Muscle of arm (tissue), 12 donors: Measurements from ENCODE around the gene ECT2L. TPM values are rescaled to one million over a fixed set of nuclear protein-coding genes. Genes with fewer than 3 reads are reported as not detected.

ENCODE experiments used
- DNase-seq: peaks from one replicate; pipeline ENCODE4 v3.0.0-alpha.2; 2013
- polyA plus RNA-seq, 12 donors: library from polyadenylated mRNA; unstranded; fragments of 120-200 nt; gene quantifications; one replicate each; pipeline ENCODE4 v1.2.1, GENCODE V29; 2013; ENCODE audit not compliant: insufficient read length in 12 of 12

The ECT2L gene
- polyA plus RNA-seq, 12 donors, result 0.12 to 0.56 (median 0.24) TPM; not detected in 2

GRCh38 chr6:138803331-138803730 is 7.4 kb downstream of the ECT2L start:
- peak; percentile 29 for DNase-seq

DNA sequence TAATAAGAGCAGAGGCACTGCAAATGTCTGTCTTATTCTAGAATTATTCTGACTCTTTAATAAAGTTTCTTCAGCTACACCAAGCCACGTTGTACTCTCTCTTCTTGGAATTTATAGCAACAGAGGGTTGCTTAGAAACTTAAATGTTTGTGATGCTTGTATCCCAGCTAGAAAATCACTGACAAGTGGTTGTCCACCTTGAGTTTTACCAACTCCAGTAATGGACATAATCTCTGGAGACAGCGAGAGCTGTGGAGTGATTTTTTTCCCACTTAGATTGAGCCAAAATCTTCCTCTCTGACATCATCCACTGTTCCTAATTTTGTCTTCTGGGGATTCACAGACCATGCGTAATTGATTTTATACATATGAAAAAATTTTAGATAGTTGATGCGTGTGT is 8.0 kb downstream of the ECT2L start:
- DNase-seq, result peak; percentile 79

GRCh38 chr6:138805016-138805765 is 9.3 kb downstream of the ECT2L start:
- peak; percentile 83 for DNase-seq

- DNase-seq, result no peak
Observed at GRCh38 chr6:138806889-138807288, 11.0 kb downstream of the ECT2L start.

DNA sequence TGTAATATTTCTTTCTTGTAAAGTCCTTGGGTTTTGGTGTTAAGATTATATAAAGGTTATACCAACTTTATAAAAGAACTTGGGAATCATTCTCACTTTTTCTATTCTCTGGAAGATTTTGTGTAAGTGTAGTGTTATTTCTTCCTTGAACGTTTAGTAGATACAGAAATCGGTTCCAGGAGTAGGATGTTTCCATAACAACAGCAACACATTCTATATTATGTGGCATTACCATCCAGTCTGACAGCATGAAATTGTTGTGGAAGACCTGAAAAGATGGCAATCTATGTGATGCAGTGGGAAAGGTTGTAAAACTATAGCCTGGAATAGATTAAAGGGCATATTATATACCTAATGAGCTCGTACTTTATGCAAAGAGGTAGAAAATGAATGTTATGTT is 13.8 kb downstream of the ECT2L start:
- no peak for DNase-seq

GRCh38 chr6:138811866-138812265 is 16.0 kb downstream of the ECT2L start:
- DNase-seq, result no peak

GRCh38 chr6:138814179-138814834 is 18.4 kb downstream of the ECT2L start:
- no peak for DNase-seq

DNA sequence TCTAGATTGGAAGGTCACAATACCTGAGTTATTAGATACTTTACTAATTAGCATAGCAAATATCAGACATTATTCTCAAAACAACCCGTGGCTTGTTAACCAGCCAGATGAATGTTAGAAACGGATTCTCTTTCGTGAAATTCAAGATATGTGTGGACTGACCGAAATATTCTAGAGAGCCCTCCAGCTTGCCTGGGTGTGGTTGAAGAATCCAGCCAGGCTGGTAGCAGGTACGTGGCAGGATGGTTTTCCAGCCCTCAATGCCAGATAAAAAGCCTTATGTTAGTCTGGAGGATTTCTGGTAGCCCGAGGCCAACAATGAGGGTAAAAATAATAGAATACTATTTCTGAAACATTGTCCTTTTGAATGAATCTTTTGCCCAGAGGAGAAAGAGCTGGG is 19.3 kb downstream of the ECT2L start:
- no peak for DNase-seq

DNA sequence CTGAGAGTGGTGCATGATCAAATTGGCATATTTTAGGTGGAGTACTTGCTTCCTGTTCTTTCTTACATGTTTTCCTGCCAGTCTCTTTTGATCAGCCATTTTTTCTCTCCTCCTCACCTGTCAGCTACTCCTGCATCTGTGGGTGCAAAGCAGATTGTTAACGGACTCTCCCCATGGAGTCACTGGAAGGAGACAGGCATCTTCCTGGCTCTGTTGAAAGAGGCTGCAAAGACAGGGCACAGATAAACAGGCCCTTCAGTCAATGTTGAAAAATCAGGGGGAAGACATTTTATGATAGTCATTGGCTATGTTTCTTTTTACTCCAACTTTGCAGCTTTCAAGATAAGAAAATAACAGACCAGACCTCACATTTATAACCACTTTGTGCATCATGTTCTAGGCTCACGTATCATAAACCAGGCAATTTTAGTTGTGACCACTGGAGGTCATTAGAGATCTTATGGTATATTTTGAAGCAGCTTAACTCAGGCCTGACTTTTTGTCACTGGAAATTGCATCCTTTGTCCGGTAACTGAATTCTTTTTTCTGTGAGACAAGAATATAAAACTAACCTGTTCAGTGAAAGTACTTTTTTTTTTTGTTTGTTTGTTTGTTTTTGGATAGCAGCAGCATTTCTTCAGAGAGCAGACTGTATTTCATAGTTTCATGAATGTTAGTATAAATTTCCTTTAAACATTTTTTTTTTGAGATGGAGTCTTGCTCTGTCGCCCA is 20.1 kb downstream of the ECT2L start:
- DNase-seq, result peak; percentile 58

DNA sequence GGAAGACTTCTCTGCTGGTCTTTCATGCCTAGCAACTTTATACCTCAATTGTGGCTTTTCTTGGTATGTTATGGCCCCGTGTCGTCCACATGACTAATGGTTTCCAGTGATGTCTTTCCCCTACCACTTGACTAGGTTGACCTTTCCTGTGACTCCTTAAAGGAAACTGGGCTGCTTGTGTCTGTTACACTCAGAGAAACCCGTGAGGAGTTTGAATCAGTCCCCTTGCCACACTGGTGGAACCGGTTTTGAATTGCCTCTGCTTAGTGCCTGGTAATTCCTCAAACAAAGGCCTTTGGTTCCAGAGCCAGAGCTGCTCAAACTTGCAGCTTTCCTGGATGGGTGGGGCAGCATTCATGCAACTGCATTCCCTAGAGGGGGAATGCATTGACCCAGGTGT is 21.9 kb downstream of the ECT2L start:
- no peak for DNase-seq

DNA sequence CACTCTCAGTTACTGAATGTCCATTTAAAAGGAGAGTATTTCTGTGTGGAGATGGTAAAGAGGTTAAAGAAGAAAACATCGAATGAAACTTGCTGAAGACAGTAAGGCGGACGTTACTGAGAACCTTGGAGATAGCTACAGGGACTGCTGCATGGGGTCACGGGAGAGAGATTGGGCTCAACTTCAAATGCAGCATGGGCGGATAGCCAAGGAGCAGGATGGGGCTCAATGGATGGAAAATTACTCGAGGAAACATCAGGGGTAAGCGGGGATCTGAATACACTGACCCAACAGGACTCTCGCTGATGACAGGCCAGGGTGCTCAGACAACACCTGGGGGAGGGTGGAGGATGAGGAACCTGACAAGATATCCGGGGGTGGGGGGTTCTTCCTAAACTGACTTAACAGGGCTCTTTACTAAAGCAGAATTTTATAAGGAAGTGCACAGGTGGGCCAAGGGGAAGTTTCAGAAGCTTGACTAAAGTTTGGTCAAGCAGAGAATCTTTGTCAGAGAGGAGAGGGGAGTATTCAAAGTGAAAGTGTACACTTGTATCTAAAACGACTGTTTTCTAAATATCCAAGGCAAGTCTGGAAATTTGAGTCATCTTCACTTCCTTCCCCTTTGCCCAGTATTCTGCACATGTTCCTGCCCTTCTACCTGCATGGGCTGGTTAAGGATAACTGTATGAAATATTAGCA is 22.8 kb downstream of the ECT2L start:
- no peak for DNase-seq

DNA sequence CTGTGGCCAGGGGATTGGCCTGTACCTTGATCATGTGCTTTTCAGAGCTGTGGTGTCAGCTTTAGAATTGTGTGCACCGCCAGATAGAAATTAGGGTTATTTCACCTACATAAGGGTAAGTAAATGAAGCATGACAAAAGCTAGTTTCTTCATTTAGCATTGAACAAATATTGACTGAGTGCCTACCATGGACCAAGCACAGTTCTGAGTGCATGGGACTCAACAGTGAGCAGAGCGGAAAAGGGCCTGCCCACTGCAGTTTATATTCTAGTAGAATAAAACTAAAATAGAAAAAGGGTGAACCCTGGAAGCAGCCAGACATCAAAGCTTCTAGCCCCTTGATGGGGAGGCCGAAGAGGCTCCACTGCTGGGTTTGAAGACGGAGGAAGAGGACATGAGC is 25.6 kb downstream of the ECT2L start:
- DNase-seq, result no peak

DNA sequence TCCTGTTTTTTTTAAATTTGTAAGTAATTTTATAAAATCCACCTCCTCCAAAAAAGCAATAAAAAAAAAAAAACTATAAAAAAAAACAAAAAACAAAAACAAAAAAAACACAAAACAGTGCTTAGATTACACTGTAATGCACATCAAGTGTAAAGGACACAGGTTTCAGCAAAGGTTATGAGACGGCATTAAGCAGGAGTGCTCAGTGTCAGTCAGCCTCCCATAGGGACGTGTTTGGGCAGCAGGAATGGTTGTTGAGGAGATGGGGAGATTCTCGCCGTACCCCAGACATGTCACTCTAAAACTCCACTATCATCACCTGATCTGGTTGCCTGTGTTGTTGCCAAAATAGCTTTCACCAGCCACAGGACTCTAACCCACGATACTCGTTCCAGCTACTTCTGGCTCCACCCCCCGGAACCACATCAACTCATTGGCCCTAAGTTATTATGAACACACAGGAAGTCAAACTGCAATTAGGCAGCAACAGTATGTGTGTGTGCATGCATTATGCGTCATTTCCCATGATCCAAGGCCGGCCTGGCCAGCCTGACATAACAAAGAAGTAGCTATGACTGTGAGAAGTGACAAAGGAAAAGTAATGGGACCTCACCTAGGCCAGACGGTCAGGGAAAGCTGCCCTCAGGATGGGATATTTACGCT is 28.7 kb downstream of the ECT2L start:
- no peak for DNase-seq

DNA sequence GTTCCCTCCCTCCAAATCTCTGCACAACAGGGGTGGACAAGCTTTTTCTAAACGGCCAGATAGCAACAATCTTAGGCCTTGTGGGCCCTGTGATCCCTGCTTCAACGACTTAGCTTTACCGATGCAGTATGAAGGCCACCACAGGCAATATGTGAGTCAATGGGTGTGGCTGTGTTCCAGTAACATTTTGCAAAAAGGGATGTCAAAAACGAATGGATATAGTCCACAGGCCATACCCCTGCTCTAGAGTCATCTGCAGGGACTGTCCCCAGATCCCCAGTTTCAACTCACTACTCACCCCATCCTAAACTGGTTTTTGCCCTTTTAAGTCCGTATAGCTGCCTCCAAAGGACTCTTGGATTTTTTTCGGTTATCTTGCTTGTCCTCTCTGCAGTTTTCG is 34.4 kb downstream of the ECT2L start:
- DNase-seq, result no peak

DNA sequence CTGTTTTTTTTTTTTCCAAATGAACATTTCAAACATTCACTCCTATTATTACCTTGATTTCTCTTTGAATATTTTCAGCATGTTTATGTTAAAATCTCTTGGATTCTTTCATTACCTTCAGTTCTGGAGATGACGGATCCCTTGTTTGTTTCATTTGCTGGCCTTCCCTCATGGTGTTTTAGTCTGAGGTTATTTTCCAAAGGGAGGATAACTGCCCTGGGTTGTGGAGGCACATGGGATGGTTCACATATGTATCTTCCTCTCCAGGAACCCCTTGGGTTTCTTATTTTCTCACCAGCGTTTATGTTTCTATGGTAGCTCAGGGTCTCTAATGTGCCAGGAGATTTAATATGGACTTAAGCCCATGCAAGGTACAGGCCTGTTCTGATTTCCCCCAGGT is 36.3 kb downstream of the ECT2L start:
- no peak for DNase-seq

- DNase-seq, result peak; percentile 36
Observed at GRCh38 chr6:138833816-138834539, 38.1 kb downstream of the ECT2L start.

- DNase-seq, result no peak
Observed at GRCh38 chr6:138837246-138837645, 41.4 kb downstream of the ECT2L start.

GRCh38 chr6:138844192-138844591 is 48.3 kb downstream of the ECT2L start:
- DNase-seq, result peak; percentile 20

DNA sequence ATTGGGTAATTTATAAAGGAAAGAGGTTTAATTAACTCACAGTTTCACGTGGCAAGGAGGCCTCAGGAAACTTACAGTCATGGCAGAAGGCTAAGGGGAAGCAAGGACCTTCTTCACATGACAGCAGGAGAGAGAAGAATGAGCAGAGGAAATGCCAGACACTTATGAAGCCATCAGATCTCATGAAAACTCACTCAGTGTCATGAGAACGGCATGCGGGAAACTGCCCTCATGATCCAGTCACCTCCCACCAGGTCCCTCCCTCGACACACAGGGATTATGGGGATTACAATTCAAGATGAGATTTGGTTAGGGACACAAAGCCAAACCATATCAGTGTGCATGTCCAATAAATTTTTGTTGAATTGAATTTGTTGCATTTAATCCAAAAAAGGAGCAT is 52.0 kb downstream of the ECT2L start:
- no peak for DNase-seq

DNA sequence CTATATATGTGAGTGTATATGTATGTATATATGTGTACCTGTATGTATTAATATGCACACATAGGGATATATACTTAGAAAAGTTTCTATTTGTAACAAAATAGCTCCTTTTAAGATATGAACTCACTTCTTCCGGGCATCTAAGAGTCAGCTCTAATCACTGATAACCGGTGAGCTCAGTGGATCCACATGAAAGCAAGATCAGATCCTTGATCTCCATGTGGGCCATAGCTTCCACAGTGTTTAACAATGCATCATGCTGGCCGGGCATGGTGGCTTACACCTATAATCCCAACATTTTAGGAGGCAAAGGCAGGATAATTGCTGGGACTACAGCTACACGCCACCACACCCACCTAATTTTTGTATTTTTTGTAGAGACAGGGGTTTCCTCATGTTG is 52.6 kb downstream of the ECT2L start:
- no peak for DNase-seq

GRCh38 chr6:138849791-138850190 is 53.9 kb downstream of the ECT2L start:
- DNase-seq, result no peak
